CD4-positive, alpha-beta T cell treated with Interferon alpha-2 for 1 hour (primary cell): ENCODE data around the gene ACTN3.
"Not testable (repeated sequence)": the region's sequence is repeated elsewhere in the genome, so short reads cannot be mapped to it uniquely, and the experiment has no call there.

Source experiments
- DNase-seq, 2 donors: peaks; one replicate each; pipeline ENCODE4 v3.0.0-alpha.2; 2020 to 2022

The ACTN3 gene

DNA sequence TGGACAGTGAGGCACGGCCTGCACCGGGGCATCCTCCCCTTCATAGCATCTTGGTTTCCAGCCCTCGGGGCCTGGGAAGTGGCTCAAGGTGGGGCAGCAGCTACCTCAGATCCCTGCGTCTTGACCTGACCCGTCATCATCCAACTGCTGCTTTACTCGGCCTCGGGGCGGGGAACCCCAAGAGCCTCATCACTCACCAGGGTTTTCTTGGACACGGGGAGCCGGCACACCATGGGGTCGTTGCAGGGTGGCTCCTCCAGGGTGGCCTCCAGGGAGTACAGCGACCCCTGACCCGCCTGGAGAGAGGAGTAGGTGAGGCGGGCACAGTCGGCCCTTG, 21.1 kb downstream of the ACTN3 start:
- no peak for DNase-seq

DNA sequence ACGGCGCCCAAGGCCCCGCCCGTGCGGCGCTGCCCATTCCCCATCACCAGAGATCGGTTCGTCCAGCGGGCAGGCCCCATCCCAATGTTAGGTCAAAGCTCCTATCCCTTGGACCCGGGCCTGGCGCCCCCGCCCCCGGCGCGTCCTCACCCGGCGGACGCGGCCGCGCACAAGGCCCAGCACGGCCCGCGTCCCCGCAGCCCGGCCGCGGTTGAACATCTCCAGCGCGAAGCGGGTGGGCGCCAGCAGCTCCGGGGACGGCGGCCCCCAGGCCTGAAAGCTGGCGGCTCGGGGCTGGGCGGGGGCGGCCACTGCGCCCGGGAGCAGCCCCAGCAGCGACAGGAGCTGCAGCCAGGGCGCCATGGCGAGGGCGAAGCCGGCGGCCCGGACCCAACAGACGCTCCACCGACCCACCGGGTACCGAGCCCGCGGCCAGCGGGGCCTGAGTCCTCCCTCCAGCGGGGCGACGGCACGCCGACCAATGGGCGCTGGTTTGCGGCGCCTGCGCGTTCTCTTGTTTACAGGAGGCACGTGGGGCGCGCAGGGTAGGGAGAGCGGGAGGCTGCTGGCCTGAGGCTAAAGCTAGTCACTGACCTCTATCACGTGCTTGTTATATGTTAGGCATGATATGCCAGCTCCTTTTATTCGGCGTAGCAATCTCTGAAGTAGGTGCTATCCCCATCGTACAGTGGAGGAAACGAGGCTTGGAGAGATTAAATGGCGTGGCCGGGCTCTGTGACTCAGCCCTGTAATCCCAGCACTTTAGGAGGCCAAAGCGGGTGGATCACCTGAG, 21.6 kb downstream of the ACTN3 start, which contains the start of gene CTSF:
Gene CTSF (minus strand): TSS at position 483 of the 793 bp plus-strand sequence. CDS start 120 bp downstream, at position 363.
- DNase-seq: peak; percentile 77 to 80

DNA sequence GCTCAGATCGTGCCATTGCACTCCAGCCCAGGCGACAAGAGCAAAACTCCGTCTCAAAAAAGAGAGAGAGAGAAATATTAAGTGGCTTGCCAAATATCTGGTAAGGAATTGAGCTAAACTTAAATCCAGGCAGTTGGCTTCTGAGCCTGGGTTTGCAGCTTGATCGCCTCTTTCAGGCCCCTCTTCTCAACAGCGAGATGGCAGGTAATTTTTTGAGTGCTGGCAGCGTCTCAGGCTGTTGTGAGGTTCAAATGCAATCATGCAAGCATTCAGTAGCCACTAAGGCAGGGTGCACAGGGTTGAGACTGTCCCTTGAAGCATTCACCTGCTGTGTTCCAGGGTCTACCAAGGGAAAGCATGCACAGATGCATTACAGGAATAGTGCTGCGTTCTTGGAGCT, 22.4 kb downstream of the ACTN3 start:
- DNase-seq: no peak

DNA sequence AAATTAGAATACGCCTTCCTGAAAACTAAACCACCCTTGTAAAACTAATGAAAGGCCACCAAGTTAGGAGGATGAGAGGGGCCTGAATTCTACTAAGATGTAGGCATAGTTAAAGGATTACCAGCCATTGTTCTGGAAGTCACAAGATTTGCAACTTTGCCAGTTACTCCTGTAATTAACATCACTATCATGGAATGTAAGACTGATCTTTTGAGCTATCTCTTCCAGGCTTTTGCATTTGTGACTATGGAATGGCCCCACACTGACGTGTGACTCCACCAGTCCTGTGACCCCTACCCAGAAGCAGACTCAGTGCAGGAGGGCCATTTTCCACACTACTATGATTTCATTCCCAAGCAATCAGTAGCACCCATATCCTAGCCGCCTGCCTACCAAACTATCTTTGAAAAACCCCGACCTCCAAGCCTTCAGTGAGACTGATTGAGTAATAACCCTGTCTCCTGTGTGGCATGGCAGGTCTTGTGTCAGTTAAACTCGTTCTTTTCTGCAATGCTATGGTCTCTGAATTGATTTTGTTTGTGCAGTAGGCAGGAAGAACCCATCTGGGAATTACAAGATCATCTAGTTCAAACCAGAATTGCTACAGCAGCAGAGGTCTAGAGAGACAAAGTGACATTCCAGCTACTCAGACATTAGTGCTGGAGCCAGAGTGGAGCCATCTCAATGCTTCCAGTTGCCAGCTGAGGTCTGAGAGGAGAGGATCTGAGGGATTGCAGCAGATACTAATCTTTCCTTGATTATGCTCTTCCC, 23.6 kb downstream of the ACTN3 start:
- DNase-seq: no peak

DNA sequence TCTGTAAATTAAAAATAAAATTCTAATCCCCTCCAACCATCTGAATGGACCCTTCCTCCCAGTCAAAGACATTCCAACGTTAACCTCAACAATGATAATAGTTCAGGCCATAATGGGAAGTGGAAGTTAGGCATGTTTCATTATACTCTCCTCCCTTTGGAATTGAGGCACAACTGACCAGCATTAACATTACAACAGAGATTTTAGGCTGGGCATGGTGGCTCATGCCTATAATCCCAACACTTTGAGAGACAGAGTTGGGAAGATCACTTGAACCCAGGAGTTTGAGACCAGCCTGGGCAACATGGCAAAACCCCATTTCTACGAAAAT, 24.1 kb downstream of the ACTN3 start:
- no peak for DNase-seq

DNA sequence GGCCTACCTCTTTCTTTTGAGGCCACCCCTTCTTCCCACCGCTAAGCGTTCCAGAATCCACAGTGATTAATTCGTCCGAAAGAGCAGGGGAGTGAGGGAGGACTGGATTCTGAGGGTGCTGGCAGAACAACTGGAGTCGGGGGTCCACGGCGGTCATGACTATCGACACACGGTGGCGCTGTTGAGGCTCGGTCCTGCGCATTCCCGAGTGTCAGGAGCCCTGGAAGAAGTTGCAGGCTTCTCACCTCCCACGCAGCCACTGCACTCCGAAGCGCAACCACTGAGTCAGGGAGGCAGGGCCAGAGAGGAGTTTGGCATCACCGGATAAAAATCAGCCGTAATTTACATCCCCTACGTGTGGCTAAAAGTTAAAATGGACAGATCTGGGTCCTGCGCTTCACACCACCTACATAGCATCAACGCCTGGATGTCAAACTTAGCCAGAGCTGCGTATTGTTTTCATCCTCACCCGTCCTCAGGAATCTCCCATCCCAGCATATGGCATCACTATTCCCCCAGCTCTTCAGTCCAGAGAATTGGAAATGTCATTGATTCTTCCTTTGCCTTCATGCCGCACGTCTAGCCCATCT, 32.4 kb downstream of the ACTN3 start:
- DNase-seq: peak; percentile 72 to 79

- no peak for DNase-seq
These were observed 34.1 kb downstream of the ACTN3 start for GRCh38 chr11:66580803-66581202.

- DNase-seq: no peak
These were observed 34.6 kb downstream of the ACTN3 start for GRCh38 chr11:66581261-66581660.

- not testable (repeated sequence) for DNase-seq
These were observed 36.0 kb downstream of the ACTN3 start for GRCh38 chr11:66582565-66583147.

DNA sequence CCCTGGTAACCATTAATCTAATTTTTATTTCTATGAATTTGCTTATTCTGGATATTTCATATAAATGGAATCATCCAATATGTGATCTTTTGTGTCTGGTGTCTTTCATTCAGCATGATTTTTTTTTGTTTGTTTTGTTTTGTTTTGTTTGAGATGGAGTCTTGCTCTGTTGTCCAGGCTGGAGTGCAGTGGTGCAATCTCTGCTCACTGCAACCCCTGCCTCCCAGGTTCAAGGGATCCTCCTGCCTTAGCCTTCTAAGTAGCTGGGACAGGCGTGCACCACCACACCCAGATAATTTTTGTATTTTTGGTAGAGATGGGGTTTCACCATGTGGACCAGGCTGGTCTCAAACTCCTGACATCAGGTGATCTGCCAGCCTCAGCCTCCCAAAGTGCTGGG, 38.7 kb downstream of the ACTN3 start:
- not testable (repeated sequence) for DNase-seq

GRCh38 chr11:66586136-66586535, 39.4 kb downstream of the ACTN3 start:
- no peak for DNase-seq

DNA sequence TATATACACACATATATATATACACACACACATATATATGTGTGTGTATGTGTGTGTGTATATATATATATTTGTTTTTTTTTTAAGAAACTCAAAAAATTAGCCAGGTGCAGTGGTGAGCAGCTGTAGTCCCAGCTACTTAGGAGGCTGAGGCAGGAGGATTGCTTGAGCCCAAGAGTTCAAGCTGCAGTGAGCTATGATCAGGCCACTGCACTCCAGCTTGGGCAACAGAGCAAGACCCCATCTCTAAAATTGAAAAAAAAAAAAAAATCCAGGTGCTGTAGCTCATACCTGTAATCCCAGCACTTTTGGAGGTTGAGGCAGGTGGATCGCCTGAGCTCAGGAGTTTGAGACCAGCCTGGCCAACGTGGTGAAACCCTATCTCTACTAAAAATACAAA, 42.6 kb downstream of the ACTN3 start:
- DNase-seq: not testable (repeated sequence)

GRCh38 chr11:66589996-66590675, 43.4 kb downstream of the ACTN3 start:
- no peak for DNase-seq

DNA sequence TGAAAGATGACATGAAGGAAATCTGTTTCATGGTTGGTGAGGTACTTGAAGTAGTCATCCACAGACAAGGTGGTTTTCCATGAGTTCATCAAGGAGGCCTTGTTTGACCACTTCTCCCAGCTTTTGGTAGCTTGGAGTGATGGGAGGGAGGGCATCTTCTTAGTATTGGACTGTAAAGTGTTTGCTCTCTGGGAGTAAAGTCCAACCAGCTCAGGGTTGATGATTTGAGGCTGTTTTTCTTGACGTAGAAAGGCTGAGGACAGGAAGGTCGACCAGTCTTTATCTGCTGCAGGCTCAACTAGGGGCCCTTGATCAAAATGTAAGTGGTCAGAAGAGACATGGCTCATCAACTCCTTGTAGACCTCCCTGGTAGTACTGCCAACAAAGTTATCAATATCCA, 44.5 kb downstream of the ACTN3 start:
- DNase-seq: no peak

DNA sequence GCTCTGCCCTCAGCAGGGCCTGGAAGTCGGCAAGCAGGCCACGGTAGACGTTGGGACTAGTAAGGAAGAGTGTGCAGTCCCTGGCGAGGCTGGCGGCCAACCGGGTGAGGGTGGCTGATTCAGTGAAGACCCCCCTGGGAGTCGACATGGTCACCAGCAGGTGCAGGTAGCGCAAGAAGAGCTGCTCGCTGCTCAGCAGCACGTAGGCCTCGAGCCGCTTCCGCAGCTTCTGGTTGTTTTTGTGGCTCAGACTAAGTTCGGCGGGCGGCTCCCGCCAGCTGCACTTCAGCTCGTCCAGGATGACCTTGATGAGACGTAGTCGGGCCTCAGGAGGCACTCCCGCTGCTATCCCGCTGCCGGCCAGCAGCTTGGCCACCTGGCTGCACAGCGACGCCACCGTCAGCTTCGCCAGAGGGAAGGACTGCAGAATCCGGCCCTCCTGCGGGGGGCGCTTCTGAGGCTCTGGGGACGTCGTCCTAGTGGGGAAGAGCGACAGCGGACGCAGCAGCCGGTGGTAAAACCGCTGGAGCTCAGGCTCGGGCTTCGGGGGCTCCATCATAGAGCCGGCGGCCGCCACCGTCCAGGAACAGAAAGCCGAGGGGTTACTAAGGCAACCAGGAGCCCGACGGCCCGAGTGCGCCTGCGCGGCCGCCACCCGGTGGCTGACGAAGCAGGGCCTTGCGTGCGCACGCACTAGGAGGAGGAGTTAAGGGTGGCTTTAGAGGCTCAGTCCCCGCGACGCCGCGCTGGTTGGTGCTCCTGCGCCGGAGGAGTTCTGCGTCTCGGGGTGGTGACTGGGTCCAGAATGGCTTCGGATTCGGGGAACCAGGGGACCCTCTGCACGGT, 46.0 kb downstream of the ACTN3 start, which contains the start of the genes CCDC87 and CCS:
Gene CCDC87 (minus strand): TSS at position 607 of the 846 bp plus-strand sequence. CDS start 48 bp downstream, at position 559.
Gene CCS (plus strand): TSS at position 729 of the 846 bp plus-strand sequence. CDS start 77 bp downstream, at position 806.
- DNase-seq: peak; percentile 99

- no peak for DNase-seq
These were observed 46.6 kb downstream of the ACTN3 start for GRCh38 chr11:66593303-66593635.

- DNase-seq: no peak
These were observed 46.9 kb downstream of the ACTN3 start for GRCh38 chr11:66593650-66594049.

DNA sequence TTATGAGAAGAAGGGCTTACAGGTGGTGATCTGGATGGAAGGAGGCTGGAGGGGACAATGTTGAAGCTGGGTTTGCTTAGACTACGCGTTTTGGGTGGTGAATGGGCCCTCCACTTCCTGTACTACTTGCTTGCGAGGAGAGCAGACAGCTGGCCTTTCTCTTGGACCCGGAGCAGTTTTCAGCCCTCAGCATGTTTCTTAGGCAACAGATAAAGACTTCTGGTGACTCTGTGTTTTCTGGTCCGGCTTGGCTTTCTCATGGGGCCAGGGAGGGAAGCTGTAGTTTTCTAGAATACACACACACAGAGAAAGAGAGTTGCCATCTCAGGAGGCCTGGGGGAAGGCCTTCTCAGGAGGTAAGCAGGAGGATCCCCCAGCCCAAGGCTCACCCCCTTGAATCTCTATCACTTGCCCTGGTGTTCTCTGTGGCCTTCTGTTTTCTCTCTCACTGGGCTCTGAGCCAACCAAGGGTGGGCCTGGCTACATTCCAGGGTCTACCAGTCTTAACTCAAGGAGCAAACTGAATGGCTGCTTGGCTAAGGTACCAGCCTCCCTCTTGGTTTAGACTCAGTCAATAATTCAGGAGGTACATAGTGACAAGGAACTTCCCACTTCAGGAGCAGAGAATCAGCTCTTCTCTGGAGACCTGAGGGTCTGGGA, 48.7 kb downstream of the ACTN3 start:
- no peak for DNase-seq

DNA sequence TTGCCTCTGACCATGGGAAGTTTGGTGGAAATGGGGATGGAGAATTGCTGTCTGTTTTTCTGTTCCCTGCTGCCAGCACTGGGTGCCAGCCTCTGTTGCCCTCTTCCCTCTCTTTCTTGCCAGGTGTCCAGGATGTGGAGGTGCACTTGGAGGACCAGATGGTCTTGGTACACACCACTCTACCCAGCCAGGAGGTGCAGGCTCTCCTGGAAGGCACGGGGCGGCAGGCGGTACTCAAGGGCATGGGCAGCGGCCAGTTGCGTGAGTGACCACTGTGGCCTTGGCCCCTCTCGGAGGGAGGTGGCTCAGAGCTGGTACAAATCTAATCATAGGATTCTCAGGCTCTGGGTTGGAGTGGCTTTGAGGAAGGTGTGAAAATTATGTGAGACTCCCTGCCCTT, 52.3 kb downstream of the ACTN3 start:
- no peak for DNase-seq

GRCh38 chr11:66600219-66600618, 53.5 kb downstream of the ACTN3 start:
- no peak for DNase-seq

- no peak for DNase-seq
These were observed 54.0 kb downstream of the ACTN3 start for GRCh38 chr11:66600631-66601233.
